ENCODE results near the gene ALDH7A1.

ALDH7A1 gene

GRCh38 chr5:126535856-126536545, 59.0 kb downstream of the ALDH7A1 start:
- no peaks in the 10 kb centered on the region for H3F3A ChIP-seq (ENCODE audit: insufficient read depth, low read length)
- no peaks in the 10 kb centered on the region for H3K36me3 ChIP-seq (ENCODE audit: insufficient read depth, low read length)
- no peak overlapping the region for H3K9ac ChIP-seq (ENCODE audit: low read length)
- no peak overlapping the region for H3K4me2 ChIP-seq (ENCODE audit: low read length)
- H3K9me3 ChIP-seq (ENCODE audit: low read length), result no peaks in the 10 kb centered on the region
- no peaks in the 10 kb centered on the region for H3K4me1 ChIP-seq (ENCODE audit: insufficient read depth, low read length, severe bottlenecking)
- H3K79me2 ChIP-seq (ENCODE audit: insufficient read depth, low read length), result no peaks in the 10 kb centered on the region
- no peaks in the 10 kb centered on the region for H4K20me1 ChIP-seq (ENCODE audit: insufficient read depth, low read length)
- H3K9me2 ChIP-seq (ENCODE audit: low read depth, low read length), result no peaks in the 10 kb centered on the region
- H3K27me3 ChIP-seq (ENCODE audit: insufficient read depth, low read length), result no peaks in the 10 kb centered on the region
- no peak overlapping the region for H2AFZ ChIP-seq (ENCODE audit: low read length)
- TF ChIP-seq EZH2 (IDR thresholded peaks at IDR 0.05; ENCODE audit: borderline replicate concordance, low read length), result no peak
- TF ChIP-seq CTCF (IDR thresholded peaks at IDR 0.05; ENCODE audit: low read length), result no peak
- no peak overlapping the region for H3K27ac ChIP-seq (ENCODE audit: low read depth, low read length, poor library complexity, severe bottlenecking)
- H3K4me3 ChIP-seq (ENCODE audit: low read depth, low read length, poor library complexity, severe bottlenecking), result no peak overlapping the region

GRCh38 chr5:126534553-126534952, 60.5 kb downstream of the ALDH7A1 start:
- H3K9me2 ChIP-seq (ENCODE audit: low read depth, low read length), result no peaks in the 10 kb centered on the region
- H3K4me1 ChIP-seq (ENCODE audit: insufficient read depth, low read length, severe bottlenecking), result no peaks in the 10 kb centered on the region
- no peaks in the 10 kb centered on the region for H3K36me3 ChIP-seq (ENCODE audit: insufficient read depth, low read length)
- no peak overlapping the region for H3K9ac ChIP-seq (ENCODE audit: low read length)
- no peaks in the 10 kb centered on the region for H3K79me2 ChIP-seq (ENCODE audit: insufficient read depth, low read length)
- H3K4me3 ChIP-seq (ENCODE audit: low read depth, low read length, poor library complexity, severe bottlenecking), result no peak overlapping the region
- H3F3A ChIP-seq (ENCODE audit: insufficient read depth, low read length), result no peaks in the 10 kb centered on the region
- TF ChIP-seq CTCF (IDR thresholded peaks at IDR 0.05; ENCODE audit: low read length), result no peak
- no peak for TF ChIP-seq EZH2 (IDR thresholded peaks at IDR 0.05; ENCODE audit: borderline replicate concordance, low read length)
- no peaks in the 10 kb centered on the region for H3K9me3 ChIP-seq (ENCODE audit: low read length)
- no peaks in the 10 kb centered on the region for H4K20me1 ChIP-seq (ENCODE audit: insufficient read depth, low read length)
- H3K27me3 ChIP-seq (ENCODE audit: insufficient read depth, low read length), result no peaks in the 10 kb centered on the region
- H3K4me2 ChIP-seq (ENCODE audit: low read length), result no peak overlapping the region
- H2AFZ ChIP-seq (ENCODE audit: low read length), result no peak overlapping the region
- no peak overlapping the region for H3K27ac ChIP-seq (ENCODE audit: low read depth, low read length, poor library complexity, severe bottlenecking)

GRCh38 chr5:126531543-126532120, 63.4 kb downstream of the ALDH7A1 start:
- H3K4me1 ChIP-seq (ENCODE audit: insufficient read depth, low read length, severe bottlenecking), result no peaks in the 10 kb centered on the region
- no peaks in the 10 kb centered on the region for H3K9me2 ChIP-seq (ENCODE audit: low read depth, low read length)
- no peak overlapping the region for H3K27ac ChIP-seq (ENCODE audit: low read depth, low read length, poor library complexity, severe bottlenecking)
- H3F3A ChIP-seq (ENCODE audit: insufficient read depth, low read length), result no peaks in the 10 kb centered on the region
- no peaks in the 10 kb centered on the region for H3K36me3 ChIP-seq (ENCODE audit: insufficient read depth, low read length)
- no peak overlapping the region for H3K4me2 ChIP-seq (ENCODE audit: low read length)
- H3K9me3 ChIP-seq (ENCODE audit: low read length), result no peaks in the 10 kb centered on the region
- no peak for TF ChIP-seq CTCF (IDR thresholded peaks at IDR 0.05; ENCODE audit: low read length)
- no peak for TF ChIP-seq EZH2 (IDR thresholded peaks at IDR 0.05; ENCODE audit: borderline replicate concordance, low read length)
- H3K79me2 ChIP-seq (ENCODE audit: insufficient read depth, low read length), result no peaks in the 10 kb centered on the region
- no peak overlapping the region for H3K4me3 ChIP-seq (ENCODE audit: low read depth, low read length, poor library complexity, severe bottlenecking)
- no peaks in the 10 kb centered on the region for H4K20me1 ChIP-seq (ENCODE audit: insufficient read depth, low read length)
- no peaks in the 10 kb centered on the region for H3K27me3 ChIP-seq (ENCODE audit: insufficient read depth, low read length)
- H2AFZ ChIP-seq (ENCODE audit: low read length), result no peak overlapping the region
- H3K9ac ChIP-seq (ENCODE audit: low read length), result no peak overlapping the region

Data from OCI-LY1 (cell line).